K562 (cell line): ENCODE results near the gene XRN2.

Experiments used
- EGR1 ChIP-seq: fragments of 450-650 bp; conservative IDR thresholded peaks from 2 replicates; pipeline ENCODE4 v1.6.1; 2017; ENCODE audit warnings: mild to moderate bottlenecking
- GTF2F1 ChIP-seq: IDR thresholded peaks from 2 replicates; pipeline ENCODE4 v1.6.1; 2011; ENCODE audit warnings: low read depth, low read length, improper control_type of control experiment
- JUND ChIP-seq, 2 experiments: IDR thresholded peaks; 2 replicates in 1 of 2; 3 replicates in 1 of 2; pipeline ENCODE4 v1.6.1; 2011; ENCODE audit warnings: borderline replicate concordance in 2 of 2, low read depth in 2 of 2, low read length in 2 of 2, improper control_type of control experiment in 1 of 2, missing biosample characterization in 1 of 2, missing genetic modification characterization in 1 of 2, missing genetic modification reagents in 1 of 2
- POLR2A ChIP-seq: fragments of 450-650 bp; conservative IDR thresholded peaks from 2 replicates; pipeline ENCODE4 v1.6.1; 2016
- RCOR1 ChIP-seq, 2 experiments: IDR thresholded peaks; 2 replicates each; pipeline ENCODE4 v1.6.1; 2012; ENCODE audit warnings: low read depth in 2 of 2, low read length in 2 of 2, borderline replicate concordance in 1 of 2, improper control_type of control experiment in 1 of 2
- TCF3 ChIP-seq: sonication (generic); formaldehyde crosslinking; IDR thresholded peaks from 2 replicates; pipeline ENCODE4 v1.4.0; 2020; ENCODE audit warnings: mild to moderate bottlenecking, missing genetic modification reagents
- TRIM24 ChIP-seq, 2 experiments: fragments of 450-650 bp; IDR thresholded peaks; 2 replicates each; pipeline ENCODE4 v1.6.1; 2016
- ZNF239 ChIP-seq: fragments of 250-450 bp; sonication (Bioruptor Pico); IDR thresholded peaks from 2 replicates; pipeline ENCODE4 v1.4.0; 2020; ENCODE audit warnings: mild to moderate bottlenecking
- TF ChIP-seq, protein P1 (sequence below), 3 experiments: IDR thresholded peaks in 2 of 3; conservative IDR thresholded peaks in 1 of 3; 2 replicates each; pipeline ENCODE4 v1.5.1; 2011 to 2012; ENCODE audit warnings: low read length in 3 of 3, mild to moderate bottlenecking in 3 of 3, control low read depth in 2 of 3, improper control_type of control experiment in 1 of 3, inconsistent platforms in 1 of 3, low read depth in 1 of 3, mixed read lengths in 1 of 3, moderate library complexity in 1 of 3; ENCODE audit not compliant: insufficient read depth in 2 of 3
- TF ChIP-seq, protein P2 (sequence below): fragments of 150-350 bp; conservative IDR thresholded peaks from 2 replicates; pipeline ENCODE4 v1.6.1; 2014; ENCODE audit warnings: low read length

DNA sequence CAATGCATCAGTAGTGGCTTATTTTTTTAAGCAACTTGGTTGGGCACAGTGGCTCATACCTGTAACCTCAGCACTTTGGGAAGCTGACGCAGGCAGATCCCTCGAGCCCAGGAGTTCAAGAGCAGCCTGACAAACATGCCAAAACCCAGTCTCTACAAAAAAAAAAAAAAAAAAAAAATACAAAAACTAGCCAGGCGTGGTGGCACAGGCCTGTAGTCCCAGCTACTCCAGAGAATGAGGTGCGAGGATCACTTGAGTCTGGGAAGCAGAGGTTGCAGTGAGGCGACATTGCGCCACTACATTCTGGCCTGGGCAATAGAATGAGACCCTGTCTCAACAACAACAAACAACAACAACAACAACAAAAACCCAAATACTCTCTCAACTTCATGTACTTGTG is 44.7 kb upstream of the XRN2 start:
- TF ChIP-seq TRIM24 (IDR thresholded peaks at IDR 0.05) = no peak
- TF ChIP-seq EGR1 = no peak
- TF ChIP-seq ZNF239 (CRISPR knock-in tag) = no peak
- TF ChIP-seq RCOR1 (IDR thresholded peaks at IDR 0.05; ENCODE audit: borderline replicate concordance in 1 of 2, low read depth in 2 of 2, low read length in 2 of 2) = no peak
- TF ChIP-seq, protein P1, sequence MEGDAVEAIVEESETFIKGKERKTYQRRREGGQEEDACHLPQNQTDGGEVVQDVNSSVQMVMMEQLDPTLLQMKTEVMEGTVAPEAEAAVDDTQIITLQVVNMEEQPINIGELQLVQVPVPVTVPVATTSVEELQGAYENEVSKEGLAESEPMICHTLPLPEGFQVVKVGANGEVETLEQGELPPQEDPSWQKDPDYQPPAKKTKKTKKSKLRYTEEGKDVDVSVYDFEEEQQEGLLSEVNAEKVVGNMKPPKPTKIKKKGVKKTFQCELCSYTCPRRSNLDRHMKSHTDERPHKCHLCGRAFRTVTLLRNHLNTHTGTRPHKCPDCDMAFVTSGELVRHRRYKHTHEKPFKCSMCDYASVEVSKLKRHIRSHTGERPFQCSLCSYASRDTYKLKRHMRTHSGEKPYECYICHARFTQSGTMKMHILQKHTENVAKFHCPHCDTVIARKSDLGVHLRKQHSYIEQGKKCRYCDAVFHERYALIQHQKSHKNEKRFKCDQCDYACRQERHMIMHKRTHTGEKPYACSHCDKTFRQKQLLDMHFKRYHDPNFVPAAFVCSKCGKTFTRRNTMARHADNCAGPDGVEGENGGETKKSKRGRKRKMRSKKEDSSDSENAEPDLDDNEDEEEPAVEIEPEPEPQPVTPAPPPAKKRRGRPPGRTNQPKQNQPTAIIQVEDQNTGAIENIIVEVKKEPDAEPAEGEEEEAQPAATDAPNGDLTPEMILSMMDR (IDR thresholded peaks at IDR 0.05 in 2 of 3, conservative IDR thresholded peaks at IDR 0.05 in 1 of 3; ENCODE audit: insufficient read depth in 2 of 3, low read depth in 1 of 3, low read length in 3 of 3) = no peak
- TF ChIP-seq TCF3 (CRISPR knock-in tag) = no peak
- TF ChIP-seq, protein P2, sequence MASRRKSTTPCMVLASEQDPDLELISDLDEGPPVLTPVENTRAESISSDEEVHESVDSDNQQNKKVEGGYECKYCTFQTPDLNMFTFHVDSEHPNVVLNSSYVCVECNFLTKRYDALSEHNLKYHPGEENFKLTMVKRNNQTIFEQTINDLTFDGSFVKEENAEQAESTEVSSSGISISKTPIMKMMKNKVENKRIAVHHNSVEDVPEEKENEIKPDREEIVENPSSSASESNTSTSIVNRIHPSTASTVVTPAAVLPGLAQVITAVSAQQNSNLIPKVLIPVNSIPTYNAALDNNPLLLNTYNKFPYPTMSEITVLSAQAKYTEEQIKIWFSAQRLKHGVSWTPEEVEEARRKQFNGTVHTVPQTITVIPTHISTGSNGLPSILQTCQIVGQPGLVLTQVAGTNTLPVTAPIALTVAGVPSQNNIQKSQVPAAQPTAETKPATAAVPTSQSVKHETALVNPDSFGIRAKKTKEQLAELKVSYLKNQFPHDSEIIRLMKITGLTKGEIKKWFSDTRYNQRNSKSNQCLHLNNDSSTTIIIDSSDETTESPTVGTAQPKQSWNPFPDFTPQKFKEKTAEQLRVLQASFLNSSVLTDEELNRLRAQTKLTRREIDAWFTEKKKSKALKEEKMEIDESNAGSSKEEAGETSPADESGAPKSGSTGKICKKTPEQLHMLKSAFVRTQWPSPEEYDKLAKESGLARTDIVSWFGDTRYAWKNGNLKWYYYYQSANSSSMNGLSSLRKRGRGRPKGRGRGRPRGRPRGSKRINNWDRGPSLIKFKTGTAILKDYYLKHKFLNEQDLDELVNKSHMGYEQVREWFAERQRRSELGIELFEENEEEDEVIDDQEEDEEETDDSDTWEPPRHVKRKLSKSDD = no peak
- no peak for TF ChIP-seq POLR2A
- TF ChIP-seq JUND (IDR thresholded peaks at IDR 0.05; ENCODE audit: borderline replicate concordance, low read depth, low read length) = no peak
- no peak for TF ChIP-seq JUND (tag; IDR thresholded peaks at IDR 0.05; ENCODE audit: borderline replicate concordance, low read depth, low read length)
- TF ChIP-seq GTF2F1 = no peak
